Measurements from ENCODE around the gene ST3GAL4. TPM values are rescaled to one million over a fixed set of nuclear protein-coding genes. Genes with fewer than 3 reads are reported as not detected.

Gene ST3GAL4
- total and polyA plus RNA-seq, 10 of the 15 experiments (the other 5 are each of a cell fraction or from before 2014, with no cell fraction given), result 3.8 to 8.1 (median 6.5) TPM; not detected in 2

DNA sequence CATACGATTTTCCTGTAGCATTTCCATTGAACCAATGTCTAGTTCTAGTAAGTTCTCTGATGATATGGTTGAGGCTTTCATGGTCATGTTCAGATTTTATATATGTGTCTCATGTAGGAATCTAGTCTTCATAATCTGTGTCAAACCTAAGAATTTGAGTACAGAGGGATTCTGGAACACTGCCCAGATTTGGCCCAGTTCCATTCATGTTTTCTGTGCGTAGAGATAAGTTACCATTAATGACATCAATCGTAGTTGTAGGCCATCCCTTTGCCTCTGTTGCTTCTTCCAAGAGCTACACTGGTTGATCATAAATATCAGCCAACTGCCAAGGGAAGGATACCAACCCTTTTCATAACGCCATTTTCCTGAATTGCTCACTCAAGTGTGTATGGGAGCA, 23.3 kb downstream of the ST3GAL4 start:
- ChIA-PET POLR2A (no interaction called here), SMC1A (ENCODE audit: uncharacterized antibody, unreplicated experiment) (no interaction called here)
- no TSS peak for BruUV-seq (replicated peaks)

More for the DNA sequence above, 23.3 kb downstream of the ST3GAL4 start:
- in situ Hi-C loops (cut with MboI) (no loop called here), intact Hi-C loops (cut with micrococcal nuclease; ENCODE audit: unreplicated experiment) (no loop called here)
- FAIRE-seq, result no peak
- no peak overlapping the region for H3K9ac ChIP-seq (ENCODE audit: control insufficient read depth, insufficient read depth, low read length)
- H3K27me3 ChIP-seq (replicated peaks in 1 of 2; ENCODE audit: control insufficient read depth in 2 of 2, insufficient read depth in 2 of 2, low read length in 1 of 2), result no peaks in the 10 kb centered on the region
- TF ChIP-seq BHLHE40 (IDR thresholded peaks at IDR 0.05; ENCODE audit: borderline replicate concordance in 1 of 2, low read depth in 2 of 2, low read length in 1 of 2) (no peak), SRF (IDR thresholded peaks at IDR 0.05; ENCODE audit: low read depth in 2 of 2, low read length in 2 of 2) (no peak)
- TF ChIP-seq, protein P1, sequence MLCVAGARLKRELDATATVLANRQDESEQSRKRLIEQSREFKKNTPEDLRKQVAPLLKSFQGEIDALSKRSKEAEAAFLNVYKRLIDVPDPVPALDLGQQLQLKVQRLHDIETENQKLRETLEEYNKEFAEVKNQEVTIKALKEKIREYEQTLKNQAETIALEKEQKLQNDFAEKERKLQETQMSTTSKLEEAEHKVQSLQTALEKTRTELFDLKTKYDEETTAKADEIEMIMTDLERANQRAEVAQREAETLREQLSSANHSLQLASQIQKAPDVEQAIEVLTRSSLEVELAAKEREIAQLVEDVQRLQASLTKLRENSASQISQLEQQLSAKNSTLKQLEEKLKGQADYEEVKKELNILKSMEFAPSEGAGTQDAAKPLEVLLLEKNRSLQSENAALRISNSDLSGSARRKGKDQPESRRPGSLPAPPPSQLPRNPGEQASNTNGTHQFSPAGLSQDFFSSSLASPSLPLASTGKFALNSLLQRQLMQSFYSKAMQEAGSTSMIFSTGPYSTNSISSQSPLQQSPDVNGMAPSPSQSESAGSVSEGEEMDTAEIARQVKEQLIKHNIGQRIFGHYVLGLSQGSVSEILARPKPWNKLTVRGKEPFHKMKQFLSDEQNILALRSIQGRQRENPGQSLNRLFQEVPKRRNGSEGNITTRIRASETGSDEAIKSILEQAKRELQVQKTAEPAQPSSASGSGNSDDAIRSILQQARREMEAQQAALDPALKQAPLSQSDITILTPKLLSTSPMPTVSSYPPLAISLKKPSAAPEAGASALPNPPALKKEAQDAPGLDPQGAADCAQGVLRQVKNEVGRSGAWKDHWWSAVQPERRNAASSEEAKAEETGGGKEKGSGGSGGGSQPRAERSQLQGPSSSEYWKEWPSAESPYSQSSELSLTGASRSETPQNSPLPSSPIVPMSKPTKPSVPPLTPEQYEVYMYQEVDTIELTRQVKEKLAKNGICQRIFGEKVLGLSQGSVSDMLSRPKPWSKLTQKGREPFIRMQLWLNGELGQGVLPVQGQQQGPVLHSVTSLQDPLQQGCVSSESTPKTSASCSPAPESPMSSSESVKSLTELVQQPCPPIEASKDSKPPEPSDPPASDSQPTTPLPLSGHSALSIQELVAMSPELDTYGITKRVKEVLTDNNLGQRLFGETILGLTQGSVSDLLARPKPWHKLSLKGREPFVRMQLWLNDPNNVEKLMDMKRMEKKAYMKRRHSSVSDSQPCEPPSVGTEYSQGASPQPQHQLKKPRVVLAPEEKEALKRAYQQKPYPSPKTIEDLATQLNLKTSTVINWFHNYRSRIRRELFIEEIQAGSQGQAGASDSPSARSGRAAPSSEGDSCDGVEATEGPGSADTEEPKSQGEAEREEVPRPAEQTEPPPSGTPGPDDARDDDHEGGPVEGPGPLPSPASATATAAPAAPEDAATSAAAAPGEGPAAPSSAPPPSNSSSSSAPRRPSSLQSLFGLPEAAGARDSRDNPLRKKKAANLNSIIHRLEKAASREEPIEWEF (IDR thresholded peaks at IDR 0.05; ENCODE audit: insufficient replicate concordance, low read depth, low read length), result no peak
- CTCF ChIA-PET, result no interaction called here
- no peak overlapping the region for H3K4me2 ChIP-seq (ENCODE audit: control insufficient read depth, insufficient read depth)
- no peak overlapping the region for H3K4me3 ChIP-seq
- no peaks in the 10 kb centered on the region for H4K20me1 ChIP-seq (ENCODE audit: control insufficient read depth, insufficient read depth)
- H3K27ac ChIP-seq (ENCODE audit: control insufficient read depth, insufficient read depth), result no peak overlapping the region
- no peaks in the 10 kb centered on the region for H3K79me2 ChIP-seq (ENCODE audit: control insufficient read depth, insufficient read depth, low read length)
- DNase-seq (ENCODE audit: low read depth, low spot score), result no peak
- WGBS (ENCODE audit: insufficient coverage, insufficient replicate concordance, low lambda C conversion rate, missing lambda C conversion rate), result 55% methylated on average over 4 of the region's 4 CpGs
- no peak for ATAC-seq
- no peaks in the 10 kb centered on the region for H3K9me3 ChIP-seq (replicated peaks; ENCODE audit: control insufficient read depth, insufficient read depth, low read length)
- no peak overlapping the region for H2AFZ ChIP-seq (ENCODE audit: control insufficient read depth, low read depth, low read length)
- H3K36me3 ChIP-seq (ENCODE audit: control insufficient read depth in 2 of 2, insufficient read depth in 2 of 2, low read length in 1 of 2), result no peaks in the 10 kb centered on the region
- H3K4me1 ChIP-seq (ENCODE audit: control insufficient read depth, insufficient read depth, low read length), result no peaks in the 10 kb centered on the region
- RAD21 ChIA-PET (ENCODE audit: unreplicated experiment), result no interaction called here

Measured in GM12878 (cell line).